Panc1 (cell line): ENCODE results near the gene CUL9.

Experiments
- CTCF ChIP-seq: fragments of 450-650 bp; IDR thresholded peaks from 2 replicates; pipeline ENCODE4 v1.5.1; 2017; ENCODE audit warnings: mild to moderate bottlenecking
- POLR2AphosphoS5 ChIP-seq: IDR thresholded peaks from 2 replicates; pipeline ENCODE4 v1.6.1; 2012; ENCODE audit warnings: mild to moderate bottlenecking, low read depth, low read length, moderate library complexity
- REST ChIP-seq, 2 experiments: IDR thresholded peaks; 2 replicates each; pipeline ENCODE4 v1.6.1; 2011 to 2012; ENCODE audit warnings: low read depth in 2 of 2, control low read depth in 1 of 2, low read length in 1 of 2, mild to moderate bottlenecking in 1 of 2, moderate library complexity in 1 of 2; ENCODE audit not compliant: insufficient read depth in 1 of 2
- SIN3A ChIP-seq: IDR thresholded peaks from 2 replicates; pipeline ENCODE4 v1.6.1; 2012; ENCODE audit warnings: low read depth, mild to moderate bottlenecking, low read length, moderate library complexity, borderline replicate concordance; ENCODE audit not compliant: insufficient read depth
- TCF7L2 ChIP-seq: IDR thresholded peaks from 2 replicates; pipeline ENCODE4 v1.6.1; 2011; ENCODE audit warnings: mild to moderate bottlenecking, low read depth, low read length, inconsistent platforms

- no peak for TF ChIP-seq TCF7L2
- TF ChIP-seq CTCF, result no peak
- TF ChIP-seq REST (IDR thresholded peaks at IDR 0.05; ENCODE audit: insufficient read depth in 1 of 2, low read depth in 2 of 2, low read length in 1 of 2), result no peak
- TF ChIP-seq POLR2AphosphoS5, result no peak
- TF ChIP-seq SIN3A, result no peak
Measured at GRCh38 chr6:43257367-43258145, 75.6 kb downstream of the CUL9 start.
